K562 (cell line): ENCODE measurements around the gene CD109. TPM values are rescaled to one million over a fixed set of nuclear protein-coding genes. Genes with fewer than 3 reads are reported as not detected.

ENCODE experiments used
- ATAC-seq: fragments of 200-7000 bp; cut with Tn5 transposase; 3 replicates; pipeline ENCODE4 v1.9.1; 2020; ENCODE audit warnings: moderate library complexity
- BruUV-seq: library from RNA; stranded (reverse); fragments of 400-500 nt; replicated peaks from 2 replicates; lab custom pipeline; 2021; lab: Mats Ljungman, UMichigan
- CTCF ChIA-PET: fragments of 300-600 bp; formaldehyde crosslinking; extraction: SDS; loops from one replicate; lab custom pipeline; 2021; ENCODE audit warnings: low intra/inter-chr PET ratio; lab: Yijun Ruan, JAX
- POLR2A ChIA-PET: fragments of 300-600, 350-650 bp; sonication (Branson Sonifier 250); formaldehyde crosslinking; extraction: SDS; loops from one replicate; lab custom pipeline; 2021; ENCODE audit warnings: antibody characterized with exemption, inconsistent platforms; lab: Yijun Ruan, JAX
- DNase-seq, 4 experiments: peaks; one replicate each; pipeline versions ENCODE4 v3.0.0 to v3.0.0-alpha.2; 2011 to 2018; ENCODE audit warnings: low spot score in 3 of 4, mixed read lengths in 3 of 4; ENCODE audit errors: extremely low read depth in 1 of 4
- FAIRE-seq: peaks from 2 replicates; lab custom pipeline; 2011; peaks lifted over from hg19 to GRCh38; lab: Jason Lieb, UNC
- H2AFZ ChIP-seq: 2 replicates; pipeline ENCODE4 v1.6.0; 2011; ENCODE audit warnings: low read depth, low read length, control low read depth, inconsistent platforms
- H3K27ac ChIP-seq: fragments of 200-600 bp; 3 replicates; pipeline ENCODE4 v1.8.0; 2011; ENCODE audit warnings: low read depth, mild to moderate bottlenecking, control low read depth, inconsistent platforms, low read length, moderate library complexity, mixed read lengths; ENCODE audit errors: extremely low read depth
- H3K27me3 ChIP-seq, 2 experiments: fragments of 300-600 bp in 1 of 2; 2 replicates in 1 of 2; 3 replicates in 1 of 2; pipeline versions ENCODE4 v1.6.0 to v1.8.0; 2011; ENCODE audit warnings: inconsistent platforms in 2 of 2, low read length in 2 of 2, mild to moderate bottlenecking in 1 of 2, mixed read lengths in 1 of 2, moderate library complexity in 1 of 2; ENCODE audit not compliant: control insufficient read depth in 2 of 2, insufficient read depth in 2 of 2
- H3K36me3 ChIP-seq: fragments of 300-600 bp; 3 replicates; pipeline ENCODE4 v1.8.0; 2011; ENCODE audit warnings: mild to moderate bottlenecking, low read length, inconsistent platforms; ENCODE audit not compliant: control insufficient read depth, insufficient read depth
- H3K4me1 ChIP-seq, 2 experiments: fragments of 200-600 bp in 1 of 2; replicated peaks in 1 of 2; 2 replicates in 1 of 2; 3 replicates in 1 of 2; pipeline versions ENCODE4 v1.5.1 to v1.8.0; 2011; ENCODE audit warnings: inconsistent platforms in 2 of 2, low read length in 2 of 2, mild to moderate bottlenecking in 1 of 2, mixed read lengths in 1 of 2, moderate library complexity in 1 of 2; ENCODE audit not compliant: control insufficient read depth in 2 of 2, insufficient read depth in 2 of 2
- H3K4me2 ChIP-seq: 2 replicates; pipeline ENCODE4 v1.6.1; 2011; ENCODE audit warnings: low read length, control low read depth, inconsistent platforms, mixed read lengths; ENCODE audit not compliant: insufficient read depth
- H3K4me3 ChIP-seq: fragments of 200-600 bp; sonication (generic), shearing (Covaris generic); 2 replicates; pipeline ENCODE4 v1.5.1; 2016; ENCODE audit warnings: control low read depth, inconsistent platforms
- H3K79me2 ChIP-seq: fragments of 200-600 bp; 3 replicates; pipeline ENCODE4 v1.8.0; 2011; ENCODE audit warnings: low read length, inconsistent platforms; ENCODE audit not compliant: control insufficient read depth, insufficient read depth
- H3K9ac ChIP-seq, 2 experiments: 2 replicates each; pipeline versions ENCODE4 v1.6.0 to v1.6.1; 2011; ENCODE audit warnings: low read depth in 2 of 2, low read length in 2 of 2, control low read depth in 1 of 2, inconsistent platforms in 1 of 2, mild to moderate bottlenecking in 1 of 2, mixed read lengths in 1 of 2; ENCODE audit not compliant: insufficient read depth in 1 of 2
- H3K9me1 ChIP-seq: one replicate; pipeline ENCODE4 v1.6.0; 2011; ENCODE audit warnings: inconsistent platforms, mild to moderate bottlenecking, low read length, moderate library complexity; ENCODE audit not compliant: control insufficient read depth, insufficient read depth
- H3K9me3 ChIP-seq: replicated peaks from 2 replicates; pipeline ENCODE4 v1.5.1; 2011; ENCODE audit warnings: low read depth, low read length, inconsistent platforms; ENCODE audit not compliant: control insufficient read depth, insufficient read depth
- H4K20me1 ChIP-seq: replicated peaks from 2 replicates; pipeline ENCODE4 v1.6.1; 2011; ENCODE audit warnings: low read length, inconsistent platforms, mixed read lengths; ENCODE audit not compliant: control insufficient read depth, insufficient read depth
- CBFB ChIP-seq: sonication (generic); formaldehyde crosslinking; IDR thresholded peaks from 2 replicates; pipeline ENCODE4 v1.4.0; 2020; ENCODE audit warnings: mild to moderate bottlenecking, missing genetic modification reagents
- CREB1 ChIP-seq, 2 experiments: sonication (generic) in 1 of 2; formaldehyde crosslinking in 1 of 2; IDR thresholded peaks; 2 replicates each; pipeline versions ENCODE4 v1.6.1 to v1.8.0; 2012 to 2022; ENCODE audit warnings: inconsistent platforms in 1 of 2, mild to moderate bottlenecking in 1 of 2, missing genetic modification reagents in 1 of 2, moderate library complexity in 1 of 2
- JUNB ChIP-seq: fragments of 450-650 bp; formaldehyde crosslinking; conservative IDR thresholded peaks from 2 replicates; pipeline ENCODE4 v1.4.0; 2020; ENCODE audit warnings: mild to moderate bottlenecking
- KLF13 ChIP-seq: fragments of 450-650 bp; IDR thresholded peaks from 2 replicates; pipeline ENCODE4 v1.6.1; 2016; ENCODE audit warnings: missing genetic modification characterization, low read depth, mild to moderate bottlenecking, missing compliant biosample characterization, moderate library complexity, borderline replicate concordance
- NR2F6 ChIP-seq: fragments of 450-650 bp; formaldehyde crosslinking; IDR thresholded peaks from 2 replicates; pipeline ENCODE4 v1.4.0; 2020; ENCODE audit warnings: mild to moderate bottlenecking
- POU5F1 ChIP-seq: fragments of 150-350 bp; IDR thresholded peaks from 2 replicates; pipeline ENCODE4 v1.6.1; 2014; ENCODE audit warnings: borderline replicate concordance, low read length, low read depth, mild to moderate bottlenecking; ENCODE audit not compliant: partially characterized antibody
- SPI1 ChIP-seq: IDR thresholded peaks from 2 replicates; pipeline ENCODE4 v1.6.1; 2011; ENCODE audit warnings: low read depth, low read length, control low read depth, borderline replicate concordance
- WGBS: fragments of 100-300 bp; shearing (Covaris generic); methylation state at CpG from one replicate; pipeline ENCODE4 v1.1.6; 2016; ENCODE audit warnings: low coverage, mixed read lengths; ENCODE audit not compliant: insufficient coverage; ENCODE audit errors: missing lambda C conversion rate; 5-methylcytosine and 5-hydroxymethylcytosine counted together
- in situ Hi-C: fragments of 300-500 bp; cut with MboI; formaldehyde crosslinking; loops from 4 replicates; pipeline ENCODE4 v1.15.0; 2018; ENCODE audit warnings: inconsistent platforms, mixed read lengths
- intact Hi-C: fragments of 100-400 bp; cut with micrococcal nuclease; formaldehyde crosslinking; loops from 2 replicates; pipeline ENCODE4 v1.14.2; 2022
- polyA plus RNA-seq, 8 experiments: library from polyadenylated mRNA; depleted of rRNA in 4 of 8; stranded (reverse) in 5 of 8; unstranded in 3 of 8; fragments of >200 nt; fragmentation: Nextera tagmentation in 2 of 8; fragmentation: Illumina TruSeq in 1 of 8; extraction: Ambion mirVana in 2 of 8; extraction: Trizol in 1 of 8; gene quantifications; 2 replicates each; pipeline versions ENCODE4 v1.2.1 to v1.2.3, GENCODE V29; 2011 to 2014; ENCODE audit warnings: inconsistent platforms in 1 of 8, missing spikeins in 1 of 8
- total RNA-seq, 7 experiments: library from RNA; depleted of rRNA in 6 of 7; stranded (reverse); fragments of >200 nt in 6 of 7; fragmentation: Illumina TruSeq in 2 of 7; extraction: Trizol in 2 of 7; gene quantifications; 2 replicates each; pipeline versions ENCODE4 v1.2.1 to v1.2.3, GENCODE V29; 2011 to 2021; ENCODE audit warnings: low replicate concordance in 1 of 7
- TF ChIP-seq, protein P1 (sequence below): fragments of 250-450 bp; sonication (Bioruptor Pico); IDR thresholded peaks from 2 replicates; pipeline ENCODE4 v1.4.0; 2020
- TF ChIP-seq, protein P2 (sequence below): fragments of 450-650 bp; IDR thresholded peaks from 2 replicates; pipeline ENCODE4 v1.6.1; 2016; ENCODE audit warnings: mild to moderate bottlenecking

Gene CD109
- total and polyA plus RNA-seq, 9 of the 15 experiments (the other 6 are each of a cell fraction or from before 2014, with no cell fraction given): under 0.01 to 0.22 (median 0.11) TPM

DNA sequence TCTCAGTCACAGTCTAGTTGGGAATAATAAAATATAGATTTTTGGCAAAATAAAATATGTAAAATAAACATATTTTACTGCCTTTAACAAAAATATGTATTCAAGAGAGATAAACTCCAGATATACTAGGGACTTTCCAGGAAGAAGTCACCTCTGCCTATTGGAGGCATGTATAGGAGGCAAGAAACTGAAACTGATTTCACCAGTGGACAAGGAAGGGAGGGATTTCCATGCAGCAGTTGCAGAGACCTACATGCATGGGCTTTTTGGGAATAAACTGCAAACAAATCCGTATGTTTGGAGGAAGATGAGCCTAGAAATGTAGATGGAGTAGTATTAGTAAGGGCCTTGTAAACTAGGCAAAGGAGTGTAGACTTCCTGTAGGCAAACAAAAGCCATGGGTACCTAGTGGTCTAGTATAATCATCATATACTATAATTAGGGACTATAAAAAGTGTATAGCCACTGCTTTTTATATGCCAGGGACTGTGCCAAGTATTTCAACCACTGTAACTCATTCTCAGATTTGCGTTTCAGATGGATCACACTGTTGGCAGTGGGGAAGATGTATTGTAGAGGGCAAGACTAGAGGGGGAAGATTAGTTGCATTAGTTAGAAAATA is 38.9 kb downstream of the CD109 start:
- no peaks in the 10 kb centered on the region for H3K9me3 ChIP-seq
- ATAC-seq (no peak), FAIRE-seq (no peak), DNase-seq (no peak)
- H3K4me3 ChIP-seq: no peak overlapping the region
- no peaks in the 10 kb centered on the region for H3K9me1 ChIP-seq
- H3K9ac ChIP-seq: no peak overlapping the region
- POLR2A ChIA-PET: no interaction called here
- no peaks in the 10 kb centered on the region for H3K36me3 ChIP-seq
- H3K27ac ChIP-seq: no peak overlapping the region
- TF ChIP-seq KLF13: no peak
- TF ChIP-seq POU5F1: no peak
- TF ChIP-seq, all 486 proteins: peak for 0
- no peaks in the 10 kb centered on the region for H3K27me3 ChIP-seq
- in situ Hi-C loops (loop anchor here (5.0 to 25.0 kb wide), 3 partner anchors 58 to 1802 kb away; no protein-coding TSS in a partner anchor), intact Hi-C loops (no loop called here)
- no peaks in the 10 kb centered on the region for H4K20me1 ChIP-seq
- BruUV-seq: no TSS peak
- no peaks in the 10 kb centered on the region for H3K4me1 ChIP-seq
- no peaks in the 10 kb centered on the region for H3K79me2 ChIP-seq
- CTCF ChIA-PET: no interaction called here
- 0% methylated on average over 2 of the region's 2 CpGs for WGBS
- H3K4me2 ChIP-seq: no peak overlapping the region
- no peak overlapping the region for H2AFZ ChIP-seq

DNA sequence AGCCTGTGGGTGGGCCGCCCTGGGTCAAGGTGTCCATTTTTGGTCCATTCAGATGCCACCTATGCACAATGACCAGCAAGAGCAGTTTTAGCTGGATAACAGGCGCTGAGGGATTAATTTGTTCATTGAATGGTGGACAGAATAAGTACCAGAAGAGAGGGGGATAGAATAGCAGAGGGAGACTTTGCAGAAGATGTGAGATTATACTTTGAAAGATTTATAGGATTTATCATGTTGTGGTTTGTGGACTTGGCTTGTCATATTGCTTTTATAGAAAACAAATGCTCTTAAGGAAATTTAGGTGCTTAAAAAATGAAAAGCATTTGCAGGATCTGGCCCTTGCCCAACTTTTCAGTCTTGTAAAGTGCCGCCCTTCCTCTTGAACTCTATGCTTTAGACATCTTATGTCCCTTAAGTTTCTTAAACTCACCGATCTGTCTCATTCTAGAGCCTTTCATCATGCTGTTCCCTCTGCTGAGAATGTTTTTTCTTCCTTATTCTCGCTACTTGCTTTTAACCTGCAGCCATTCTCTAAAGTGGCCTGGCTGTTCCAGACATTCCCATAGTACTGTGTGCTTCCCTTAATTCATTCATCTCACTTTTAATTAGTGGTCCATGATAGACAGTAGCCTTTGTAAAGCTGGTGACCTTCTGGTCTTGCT is 42.5 kb downstream of the CD109 start:
- H3K9me1 ChIP-seq: no peaks in the 10 kb centered on the region
- H3K4me3 ChIP-seq: no peak overlapping the region
- no peak overlapping the region for H3K4me2 ChIP-seq
- intact Hi-C loops: loop anchor here (1.0 kb wide), 1 partner anchor 1471 kb away; no protein-coding TSS in a partner anchor
- ATAC-seq (no peak), DNase-seq (no peak), FAIRE-seq (no peak)
- WGBS: 4% methylated on average over 5 of the region's 5 CpGs
- BruUV-seq: no TSS peak
- H3K27ac ChIP-seq: no peak overlapping the region
- H2AFZ ChIP-seq: no peak overlapping the region
- no peaks in the 10 kb centered on the region for H3K9me3 ChIP-seq
- H3K27me3 ChIP-seq: no peaks in the 10 kb centered on the region
- no peak overlapping the region for H3K9ac ChIP-seq
- H3K79me2 ChIP-seq: no peaks in the 10 kb centered on the region
- ChIA-PET POLR2A (no interaction called here), CTCF (interaction anchor here (0.7 to 1.9 kb wide), 7 partner anchors 117 to 1492 kb away, joined by 3 to 12 read pairs (median 5); no protein-coding TSS in a partner anchor)
- in situ Hi-C loops: loop anchor here (5.0 to 25.0 kb wide), 2 partner anchors 1474 to 1799 kb away; no protein-coding TSS in a partner anchor
- H4K20me1 ChIP-seq: no peaks in the 10 kb centered on the region
- no peaks in the 10 kb centered on the region for H3K4me1 ChIP-seq
- no peaks in the 10 kb centered on the region for H3K36me3 ChIP-seq
- TF ChIP-seq, protein P1, sequence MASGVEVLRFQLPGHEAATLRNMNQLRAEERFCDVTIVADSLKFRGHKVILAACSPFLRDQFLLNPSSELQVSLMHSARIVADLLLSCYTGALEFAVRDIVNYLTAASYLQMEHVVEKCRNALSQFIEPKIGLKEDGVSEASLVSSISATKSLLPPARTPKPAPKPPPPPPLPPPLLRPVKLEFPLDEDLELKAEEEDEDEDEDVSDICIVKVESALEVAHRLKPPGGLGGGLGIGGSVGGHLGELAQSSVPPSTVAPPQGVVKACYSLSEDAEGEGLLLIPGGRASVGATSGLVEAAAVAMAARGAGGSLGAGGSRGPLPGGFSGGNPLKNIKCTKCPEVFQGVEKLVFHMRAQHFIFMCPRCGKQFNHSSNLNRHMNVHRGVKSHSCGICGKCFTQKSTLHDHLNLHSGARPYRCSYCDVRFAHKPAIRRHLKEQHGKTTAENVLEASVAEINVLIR: no peak
- no peak for TF ChIP-seq CREB1 (IDR thresholded peaks at IDR 0.05)
- no peak for TF ChIP-seq CREB1 (CRISPR knock-in tag; IDR thresholded peaks at IDR 0.05)
- TF ChIP-seq, protein P2, sequence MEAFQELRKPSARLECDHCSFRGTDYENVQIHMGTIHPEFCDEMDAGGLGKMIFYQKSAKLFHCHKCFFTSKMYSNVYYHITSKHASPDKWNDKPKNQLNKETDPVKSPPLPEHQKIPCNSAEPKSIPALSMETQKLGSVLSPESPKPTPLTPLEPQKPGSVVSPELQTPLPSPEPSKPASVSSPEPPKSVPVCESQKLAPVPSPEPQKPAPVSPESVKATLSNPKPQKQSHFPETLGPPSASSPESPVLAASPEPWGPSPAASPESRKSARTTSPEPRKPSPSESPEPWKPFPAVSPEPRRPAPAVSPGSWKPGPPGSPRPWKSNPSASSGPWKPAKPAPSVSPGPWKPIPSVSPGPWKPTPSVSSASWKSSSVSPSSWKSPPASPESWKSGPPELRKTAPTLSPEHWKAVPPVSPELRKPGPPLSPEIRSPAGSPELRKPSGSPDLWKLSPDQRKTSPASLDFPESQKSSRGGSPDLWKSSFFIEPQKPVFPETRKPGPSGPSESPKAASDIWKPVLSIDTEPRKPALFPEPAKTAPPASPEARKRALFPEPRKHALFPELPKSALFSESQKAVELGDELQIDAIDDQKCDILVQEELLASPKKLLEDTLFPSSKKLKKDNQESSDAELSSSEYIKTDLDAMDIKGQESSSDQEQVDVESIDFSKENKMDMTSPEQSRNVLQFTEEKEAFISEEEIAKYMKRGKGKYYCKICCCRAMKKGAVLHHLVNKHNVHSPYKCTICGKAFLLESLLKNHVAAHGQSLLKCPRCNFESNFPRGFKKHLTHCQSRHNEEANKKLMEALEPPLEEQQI: no peak
- TF ChIP-seq JUNB (CRISPR knock-in tag): no peak
- TF ChIP-seq NR2F6 (CRISPR knock-in tag): no peak
- TF ChIP-seq CBFB (CRISPR knock-in tag): no peak
- TF ChIP-seq SPI1: no peak
